RWPE2 (cell line): ENCODE results near the gene SPON1.
"Not testable (repeated sequence)": the region's sequence is repeated elsewhere in the genome, so short reads cannot be mapped to it uniquely, and the experiment has no call there.

Source experiments
- ATAC-seq: fragments of 200-7000 bp; cut with Tn5 transposase; 3 replicates; pipeline ENCODE4 v1.9.1; 2021; ENCODE audit warnings: low read depth
- DNase-seq: peaks from one replicate; pipeline ENCODE4 v3.0.0-alpha.2; 2020; ENCODE audit warnings: low spot score
- H3K27ac ChIP-seq: fragments of 450-650 bp; 2 replicates; pipeline ENCODE4 v1.5.1; 2017; ENCODE audit warnings: mild to moderate bottlenecking; ENCODE audit not compliant: poor library complexity, severe bottlenecking
- H3K27me3 ChIP-seq: fragments of 250-450 bp; sonication (Bioruptor Pico); 2 replicates; pipeline ENCODE4 v1.5.1; 2021; ENCODE audit warnings: mild to moderate bottlenecking, moderate library complexity; ENCODE audit not compliant: insufficient read depth, poor library complexity, severe bottlenecking
- H3K36me3 ChIP-seq: fragments of 250-450 bp; sonication (Bioruptor Pico); 2 replicates; pipeline ENCODE4 v1.5.1; 2020; ENCODE audit warnings: low read depth, mild to moderate bottlenecking, moderate library complexity
- H3K4me1 ChIP-seq: fragments of 250-450 bp; sonication (Bioruptor Pico); 2 replicates; pipeline ENCODE4 v1.5.1; 2021; ENCODE audit warnings: mild to moderate bottlenecking, moderate library complexity; ENCODE audit not compliant: insufficient read depth, poor library complexity, severe bottlenecking
- H3K4me3 ChIP-seq: fragments of 250-450 bp; sonication (Bioruptor Pico); 2 replicates; pipeline ENCODE4 v1.5.1; 2021; ENCODE audit warnings: mild to moderate bottlenecking, moderate library complexity; ENCODE audit not compliant: severe bottlenecking
- H3K9me3 ChIP-seq: fragments of 250-450 bp; sonication (Bioruptor Pico); 2 replicates; pipeline ENCODE4 v1.5.1; 2021; ENCODE audit warnings: mild to moderate bottlenecking, moderate library complexity; ENCODE audit not compliant: severe bottlenecking
- TF ChIP-seq, protein P1 (sequence below): fragments of 450-650 bp; IDR thresholded peaks from one replicate; pipeline ENCODE4 v1.5.1; 2017; ENCODE audit warnings: mild to moderate bottlenecking, moderate library complexity; ENCODE audit not compliant: poor library complexity, severe bottlenecking

SPON1 gene

DNA sequence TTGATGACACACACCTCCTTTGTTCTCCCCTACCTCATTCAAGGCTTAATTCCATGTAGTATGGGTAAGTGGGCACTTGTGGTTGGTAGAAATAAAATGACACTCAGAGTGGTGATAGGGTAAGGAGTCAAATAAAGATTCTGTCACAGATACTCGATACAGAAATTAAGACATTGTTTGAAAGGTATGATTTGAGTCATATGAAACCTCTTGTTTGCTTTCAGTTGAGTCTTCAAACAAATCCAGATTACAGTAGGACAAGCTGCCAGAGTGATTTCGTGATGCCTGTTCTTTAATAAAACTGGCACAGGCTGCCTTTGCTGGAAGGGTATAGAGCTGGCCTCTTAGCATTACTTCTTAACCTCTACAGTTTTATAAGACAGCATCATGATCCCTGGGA, 182.4 kb downstream of the SPON1 start:
- peaks cover 4% of the 10 kb centered on the region for H3K27me3 ChIP-seq
- H3K4me1 ChIP-seq: no peaks in the 10 kb centered on the region
- H3K27ac ChIP-seq: no peak overlapping the region
- H3K9me3 ChIP-seq: no peaks in the 10 kb centered on the region
- H3K36me3 ChIP-seq: no peaks in the 10 kb centered on the region
- DNase-seq: no peak
- ATAC-seq: no peak
- TF ChIP-seq, protein P1, sequence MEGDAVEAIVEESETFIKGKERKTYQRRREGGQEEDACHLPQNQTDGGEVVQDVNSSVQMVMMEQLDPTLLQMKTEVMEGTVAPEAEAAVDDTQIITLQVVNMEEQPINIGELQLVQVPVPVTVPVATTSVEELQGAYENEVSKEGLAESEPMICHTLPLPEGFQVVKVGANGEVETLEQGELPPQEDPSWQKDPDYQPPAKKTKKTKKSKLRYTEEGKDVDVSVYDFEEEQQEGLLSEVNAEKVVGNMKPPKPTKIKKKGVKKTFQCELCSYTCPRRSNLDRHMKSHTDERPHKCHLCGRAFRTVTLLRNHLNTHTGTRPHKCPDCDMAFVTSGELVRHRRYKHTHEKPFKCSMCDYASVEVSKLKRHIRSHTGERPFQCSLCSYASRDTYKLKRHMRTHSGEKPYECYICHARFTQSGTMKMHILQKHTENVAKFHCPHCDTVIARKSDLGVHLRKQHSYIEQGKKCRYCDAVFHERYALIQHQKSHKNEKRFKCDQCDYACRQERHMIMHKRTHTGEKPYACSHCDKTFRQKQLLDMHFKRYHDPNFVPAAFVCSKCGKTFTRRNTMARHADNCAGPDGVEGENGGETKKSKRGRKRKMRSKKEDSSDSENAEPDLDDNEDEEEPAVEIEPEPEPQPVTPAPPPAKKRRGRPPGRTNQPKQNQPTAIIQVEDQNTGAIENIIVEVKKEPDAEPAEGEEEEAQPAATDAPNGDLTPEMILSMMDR: no peak
- no peak overlapping the region for H3K4me3 ChIP-seq

DNA sequence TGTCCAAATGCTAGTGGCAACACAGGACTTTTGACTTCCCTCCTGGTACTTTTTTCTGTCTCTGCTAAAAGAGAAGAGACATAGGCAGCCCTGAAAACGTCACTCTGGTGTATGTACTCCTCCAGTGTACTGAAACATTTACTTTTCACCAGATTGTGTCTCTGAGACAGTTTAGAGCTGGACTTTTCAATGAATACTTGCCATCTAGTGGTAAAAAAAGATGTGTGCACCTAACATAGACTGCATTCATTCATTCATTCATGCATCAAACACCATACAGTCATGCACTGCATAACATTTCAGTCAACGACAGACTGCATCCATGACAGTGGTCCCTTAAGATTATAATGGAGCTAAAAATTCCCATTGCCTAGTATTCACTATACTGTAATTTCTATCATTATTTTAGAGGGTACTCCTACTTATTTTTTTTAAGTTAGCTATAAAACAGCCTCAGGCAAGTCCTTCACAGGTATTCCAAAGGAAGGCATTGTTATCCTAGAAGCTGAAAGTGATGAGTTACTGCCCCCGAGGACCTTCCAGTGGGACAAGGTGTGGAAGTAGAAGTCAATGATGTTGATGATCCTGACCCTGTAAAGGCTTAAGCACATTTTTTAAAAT, 186.2 kb downstream of the SPON1 start:
- no peaks in the 10 kb centered on the region for H3K9me3 ChIP-seq
- DNase-seq (no peak), ATAC-seq (peak; percentile 64)
- no peak overlapping the region for H3K4me3 ChIP-seq
- peaks cover 4% of the 10 kb centered on the region for H3K27me3 ChIP-seq
- TF ChIP-seq, protein P1: peak; percentile 62
- H3K36me3 ChIP-seq: no peaks in the 10 kb centered on the region
- H3K4me1 ChIP-seq: no peaks in the 10 kb centered on the region
- no peak overlapping the region for H3K27ac ChIP-seq

DNA sequence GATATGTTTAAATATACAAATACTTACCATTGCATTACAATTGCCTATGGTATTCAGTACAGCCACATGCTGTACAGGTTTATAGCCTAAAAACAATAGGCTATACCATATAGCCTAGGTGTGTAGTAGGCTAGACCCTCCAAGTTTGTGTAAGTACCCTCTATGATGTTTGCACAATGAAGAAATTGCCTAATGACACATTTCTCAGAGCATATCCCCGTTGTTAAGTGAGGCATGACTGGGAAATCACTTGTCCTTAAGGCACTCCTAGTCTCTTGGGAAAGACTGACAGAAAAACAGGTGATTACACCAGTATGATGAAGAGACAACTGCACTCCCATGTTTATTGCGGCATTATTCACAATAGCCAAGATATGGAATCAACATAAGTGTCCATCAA, 187.2 kb downstream of the SPON1 start:
- ATAC-seq (no peak), DNase-seq (no peak)
- H3K4me3 ChIP-seq: no peak overlapping the region
- H3K27me3 ChIP-seq: peaks cover 4% of the 10 kb centered on the region
- no peaks in the 10 kb centered on the region for H3K36me3 ChIP-seq
- no peaks in the 10 kb centered on the region for H3K4me1 ChIP-seq
- H3K27ac ChIP-seq: no peak overlapping the region
- H3K9me3 ChIP-seq: no peaks in the 10 kb centered on the region
- TF ChIP-seq, protein P1: no peak

DNA sequence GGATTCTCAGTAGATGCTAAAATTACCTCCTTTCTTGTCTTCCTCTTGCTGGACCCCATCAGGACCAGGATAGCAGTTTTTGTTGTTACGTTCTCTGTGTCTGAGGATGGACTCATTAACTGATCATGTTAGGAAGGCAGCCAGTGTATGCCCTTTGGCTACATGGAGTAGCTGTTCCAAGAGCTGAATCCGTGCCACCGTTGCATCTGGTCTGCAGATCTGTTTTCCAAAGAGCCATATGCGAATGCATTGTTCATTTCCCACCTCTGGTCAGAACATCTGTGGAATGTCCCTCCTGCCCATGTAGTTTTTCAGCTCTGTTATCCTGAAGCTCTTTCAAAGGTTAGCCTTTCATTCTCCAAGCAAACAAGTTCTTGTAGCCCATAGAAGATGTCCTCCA, 188.4 kb downstream of the SPON1 start:
- DNase-seq (no peak), ATAC-seq (no peak)
- Histone ChIP-seq H3K27ac (no peak overlapping the region), H3K4me3 (no peak overlapping the region), H3K4me1 (no peaks in the 10 kb centered on the region), H3K36me3 (no peaks in the 10 kb centered on the region), H3K9me3 (no peaks in the 10 kb centered on the region), H3K27me3 (peaks cover 4% of the 10 kb centered on the region)
- TF ChIP-seq, protein P1: no peak

DNA sequence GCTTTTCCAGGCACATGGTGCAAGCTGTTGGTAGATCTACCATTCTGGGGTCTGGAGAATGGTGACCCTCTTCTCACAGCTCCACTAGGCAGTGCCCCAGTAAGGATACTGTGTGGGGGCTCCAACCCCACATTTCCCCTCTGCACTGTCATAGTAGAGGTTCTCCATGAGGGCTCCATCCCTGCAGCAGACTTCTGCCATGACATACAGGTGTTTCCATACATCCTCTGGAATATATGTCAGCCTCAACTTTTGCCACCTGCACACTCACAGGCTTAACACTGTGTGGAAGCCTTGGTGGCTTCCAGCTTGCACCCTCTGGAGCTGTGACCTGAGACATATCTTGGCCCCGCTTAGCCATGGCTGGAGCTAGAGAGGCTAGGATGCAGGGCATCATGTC, 191.6 kb downstream of the SPON1 start:
- not testable (repeated sequence) for H3K27ac ChIP-seq, H3K4me1 ChIP-seq, H3K27me3 ChIP-seq, H3K36me3 ChIP-seq, DNase-seq, H3K4me3 ChIP-seq, H3K9me3 ChIP-seq, ATAC-seq
